SJSA1 (cell line): ENCODE results near the gene PDZD4. TPM values are rescaled to one million over a fixed set of nuclear protein-coding genes. Genes with fewer than 3 reads are reported as not detected.

Source experiments
- DNase-seq, 2 experiments: peaks; one replicate each; pipeline ENCODE4 v3.0.0-alpha.2; 2015 to 2020; ENCODE audit warnings: low spot score in 2 of 2, low read depth in 1 of 2
- H3K27ac ChIP-seq: fragments of 250-450 bp; sonication (Bioruptor Pico); 2 replicates; pipeline ENCODE4 v1.5.1; 2020; ENCODE audit warnings: mild to moderate bottlenecking, moderate library complexity
- H3K27me3 ChIP-seq: fragments of 250-450 bp; sonication (Bioruptor Pico); replicated peaks from 2 replicates; pipeline ENCODE4 v1.5.1; 2020; ENCODE audit warnings: mild to moderate bottlenecking, moderate library complexity
- H3K36me3 ChIP-seq: fragments of 250-450 bp; sonication (Bioruptor Pico); 2 replicates; pipeline ENCODE4 v1.5.1; 2020; ENCODE audit warnings: mild to moderate bottlenecking
- H3K4me1 ChIP-seq: fragments of 250-450 bp; sonication (Bioruptor Pico); replicated peaks from 2 replicates; pipeline ENCODE4 v1.6.1; 2021; ENCODE audit warnings: mild to moderate bottlenecking
- H3K4me3 ChIP-seq: fragments of 250-450 bp; sonication (Bioruptor Pico); 2 replicates; pipeline ENCODE4 v1.5.1; 2020; ENCODE audit warnings: mild to moderate bottlenecking
- H3K9me3 ChIP-seq: fragments of 250-450 bp; sonication (Bioruptor Pico); replicated peaks from 2 replicates; pipeline ENCODE4 v1.5.1; 2020; ENCODE audit warnings: mild to moderate bottlenecking
- total RNA-seq: library from RNA; depleted of rRNA; stranded (reverse); fragments of >200 nt; shearing (Covaris generic); gene quantifications from 2 replicates; pipeline ENCODE4 v1.2.3, GENCODE V29; 2014

The PDZD4 gene
- total RNA-seq, 1 experiment from 2014 or later: 0.79 TPM

DNA sequence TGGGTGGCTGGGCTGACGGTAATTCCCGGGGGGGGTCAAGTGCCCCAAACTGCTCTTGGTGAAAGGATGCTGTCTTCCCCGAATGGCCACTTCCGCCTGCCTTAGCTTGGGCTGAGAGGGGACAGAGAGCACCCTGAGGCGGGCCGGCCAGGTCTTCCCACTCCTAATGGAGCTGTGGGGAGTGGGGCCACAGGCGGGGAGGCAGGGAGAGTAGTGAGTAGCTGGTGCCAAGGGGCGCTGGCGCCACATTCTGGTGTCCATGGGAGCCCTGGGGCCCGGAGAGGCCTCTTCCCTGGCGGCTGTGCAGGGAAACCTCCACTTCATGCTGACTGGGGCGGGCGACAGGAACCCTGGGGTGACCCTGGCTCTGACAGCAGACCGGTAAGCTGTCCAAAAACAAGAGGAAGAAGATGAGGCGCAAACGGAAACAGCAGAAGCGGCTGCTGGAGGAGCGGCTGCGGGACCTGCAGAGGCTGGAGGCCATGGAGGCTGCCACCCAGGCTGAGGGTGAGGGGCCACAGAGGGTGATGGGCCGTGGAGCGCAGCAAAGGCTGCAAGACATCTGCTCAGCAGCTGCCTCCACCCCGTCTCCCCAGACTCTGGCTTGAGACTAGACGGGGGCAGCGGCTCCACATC is 46.8 kb downstream of the PDZD4 start:
- DNase-seq: no peak
- no peaks in the 10 kb centered on the region for H3K27me3 ChIP-seq
- H3K27ac ChIP-seq: no peak overlapping the region

DNA sequence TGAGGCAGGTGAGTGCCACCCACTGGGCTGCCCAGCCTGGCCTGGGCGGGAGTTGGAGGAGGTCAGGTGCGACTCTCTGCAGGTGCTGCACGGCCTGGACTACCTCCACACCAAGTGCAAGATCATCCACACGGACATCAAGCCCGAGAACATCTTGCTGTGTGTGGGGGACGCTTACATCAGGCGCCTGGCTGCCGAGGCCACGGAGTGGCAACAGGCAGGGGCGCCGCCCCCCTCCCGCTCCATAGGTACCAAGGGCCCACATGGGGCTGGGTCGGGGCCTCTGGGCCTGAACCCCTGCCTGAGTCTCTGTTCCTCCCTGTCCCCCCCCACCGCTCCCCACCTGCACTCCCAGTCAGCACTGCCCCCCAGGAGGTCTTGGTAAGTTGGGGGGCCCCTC is 47.5 kb downstream of the PDZD4 start:
- Histone ChIP-seq H3K9me3 (no peaks in the 10 kb centered on the region), H3K4me1 (no peaks in the 10 kb centered on the region), H3K36me3 (no peaks in the 10 kb centered on the region; the same call in 1 of the 2 replicates), H3K27ac (no peak overlapping the region), H3K27me3 (no peaks in the 10 kb centered on the region), H3K4me3 (no peak overlapping the region)
- no peak for DNase-seq

More for the DNA sequence above, 46.8 kb downstream of the PDZD4 start:
- no peaks in the 10 kb centered on the region; the same call in 1 of the 2 replicates for H3K36me3 ChIP-seq
- H3K4me3 ChIP-seq: no peak overlapping the region
- no peaks in the 10 kb centered on the region for H3K4me1 ChIP-seq
- H3K9me3 ChIP-seq: no peaks in the 10 kb centered on the region

DNA sequence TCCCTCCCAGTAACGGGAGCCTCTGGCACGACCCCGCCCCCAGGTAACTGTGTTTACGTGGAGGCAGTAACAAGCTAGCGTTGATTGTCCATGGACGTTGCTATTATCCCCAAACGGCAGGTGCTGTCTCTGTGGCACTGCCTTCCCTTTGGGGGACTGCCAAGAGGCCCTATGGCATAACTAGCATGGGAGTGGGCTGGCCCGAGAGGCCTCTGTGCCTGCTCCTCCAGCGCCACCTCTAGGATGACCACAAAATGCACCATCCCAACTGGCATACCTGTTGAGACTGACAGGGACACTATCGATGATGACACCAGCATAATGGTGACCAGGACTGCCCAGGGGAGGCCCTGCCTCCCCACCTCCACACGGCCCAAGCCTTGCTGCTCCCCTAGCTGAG is 48.0 kb downstream of the PDZD4 start:
- Histone ChIP-seq H3K27me3 (no peaks in the 10 kb centered on the region), H3K36me3 (no peaks in the 10 kb centered on the region; the same call in 1 of the 2 replicates), H3K4me1 (no peaks in the 10 kb centered on the region), H3K27ac (no peak overlapping the region), H3K9me3 (no peaks in the 10 kb centered on the region), H3K4me3 (no peak overlapping the region)
- DNase-seq: no peak

DNA sequence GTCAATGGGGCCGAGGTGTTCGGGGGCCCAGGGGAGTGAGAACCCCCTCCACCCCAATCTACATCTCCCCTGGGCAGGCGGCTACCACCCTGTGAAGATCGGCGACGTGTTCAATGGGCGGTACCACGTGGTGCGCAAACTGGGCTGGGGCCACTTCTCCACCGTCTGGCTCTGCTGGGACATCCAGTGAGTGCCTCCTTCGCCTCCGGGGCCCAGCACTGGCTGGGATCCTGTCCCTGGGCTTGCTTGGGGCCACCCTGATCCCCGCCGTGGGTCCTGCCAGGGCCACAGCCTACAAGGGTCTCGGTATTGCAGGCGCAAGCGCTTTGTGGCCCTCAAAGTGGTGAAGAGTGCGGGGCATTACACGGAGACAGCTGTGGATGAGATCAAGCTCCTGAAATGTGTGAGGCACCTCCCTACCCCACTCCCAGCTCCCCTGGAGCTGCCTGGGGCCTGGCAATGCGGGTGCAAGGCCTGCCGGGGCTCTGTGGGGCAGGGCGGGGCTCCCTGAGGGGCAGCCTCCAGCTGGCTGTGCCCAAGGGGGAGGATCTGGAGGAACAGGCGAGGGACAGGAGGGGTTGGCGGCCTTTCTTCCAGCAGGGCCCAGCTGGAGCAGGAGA is 48.8 kb downstream of the PDZD4 start:
- no peaks in the 10 kb centered on the region; the same call in 1 of the 2 replicates for H3K36me3 ChIP-seq
- no peak overlapping the region for H3K4me3 ChIP-seq
- no peak for DNase-seq
- no peaks in the 10 kb centered on the region for H3K27me3 ChIP-seq
- no peak overlapping the region for H3K27ac ChIP-seq
- H3K4me1 ChIP-seq: no peaks in the 10 kb centered on the region
- H3K9me3 ChIP-seq: no peaks in the 10 kb centered on the region

DNA sequence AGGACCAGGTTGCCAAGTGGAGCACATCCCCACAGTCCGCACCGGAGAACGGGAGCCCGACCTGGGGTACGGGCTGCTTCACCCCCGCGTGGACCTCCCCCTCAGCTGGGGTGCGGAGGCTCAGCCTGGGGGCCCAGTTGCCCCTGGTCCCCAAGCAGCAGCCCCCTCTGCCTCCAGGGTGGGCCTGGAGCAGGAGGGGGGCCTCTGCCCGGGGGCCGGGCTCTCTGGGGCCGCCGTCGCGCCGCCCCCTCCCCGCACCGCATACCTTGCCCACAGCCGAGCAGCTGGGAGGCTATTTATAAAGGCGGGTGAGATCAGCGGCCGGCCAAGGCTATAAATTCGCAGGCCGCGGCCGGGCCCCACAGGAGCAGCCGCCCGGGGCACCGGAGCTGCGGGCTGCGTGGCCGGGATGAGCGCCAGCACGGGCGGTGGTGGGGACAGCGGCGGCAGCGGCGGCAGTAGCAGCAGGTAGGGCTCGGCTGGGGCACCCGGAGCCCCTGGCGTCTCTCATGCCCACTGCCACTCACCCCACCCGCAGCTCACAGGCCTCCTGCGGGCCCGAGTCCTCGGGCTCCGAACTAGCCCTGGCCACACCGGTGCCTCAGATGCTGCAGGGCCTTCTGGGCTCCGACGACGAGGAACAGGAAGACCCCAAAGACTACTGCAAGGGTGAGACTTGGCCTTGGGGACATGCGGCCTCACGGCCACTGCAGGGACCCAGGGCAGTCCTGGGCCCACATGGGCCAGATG is 49.5 kb downstream of the PDZD4 start, which contains the start of gene SRPK3:
Gene SRPK3 (plus strand): TSS at position 364 of the 750 bp plus-strand sequence. CDS start 46 bp downstream, at position 410.
- DNase-seq: no peak
- H3K27ac ChIP-seq: no peak within 1 kb of the TSS
- H3K4me3 ChIP-seq: no peak within 1 kb of the TSS
- H3K27me3 ChIP-seq: no peaks in the 10 kb centered on the region
- H3K9me3 ChIP-seq: no peaks in the 10 kb centered on the region
- no peaks in the 10 kb centered on the region for H3K4me1 ChIP-seq
- H3K36me3 ChIP-seq: no peaks in the 10 kb centered on the region; the same call in 1 of the 2 replicates

DNA sequence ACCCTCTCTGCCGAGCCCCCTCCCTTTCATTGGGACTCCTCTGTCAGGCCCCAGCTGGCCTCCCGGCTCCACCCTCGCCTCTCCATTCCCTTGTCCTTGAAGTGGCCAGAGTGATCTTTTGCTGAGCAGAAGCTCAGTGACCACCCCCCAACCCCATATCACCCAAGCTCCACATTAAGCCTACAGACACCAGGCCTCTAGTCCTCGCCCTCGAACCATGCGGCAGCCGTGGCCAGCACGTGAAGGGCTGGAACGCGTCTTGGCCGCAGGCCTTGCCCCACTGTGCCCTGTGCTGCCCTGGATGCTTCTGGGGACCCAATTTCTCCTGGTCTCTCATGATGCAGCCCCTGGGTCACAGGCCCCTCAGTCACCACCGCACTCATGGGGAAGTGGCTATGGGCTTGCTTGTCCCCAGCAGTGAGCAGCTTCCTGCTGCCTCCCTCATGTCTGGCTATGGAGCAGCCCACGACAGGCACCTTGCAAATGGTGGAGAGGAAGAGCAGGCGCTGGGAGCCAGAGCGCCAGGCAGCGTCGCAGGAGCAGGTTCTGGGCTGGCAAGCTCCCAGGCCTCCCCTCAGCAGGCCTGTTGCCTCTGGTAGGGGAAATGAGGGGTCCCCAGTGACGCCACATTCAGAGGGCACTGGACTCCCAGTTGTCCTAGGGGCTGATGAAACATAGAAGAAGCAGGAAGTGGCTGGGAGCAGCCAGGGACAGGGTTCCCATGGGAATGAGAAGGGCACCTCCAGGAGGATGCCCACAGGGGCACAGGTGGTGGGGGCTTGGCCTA is 50.3 kb downstream of the PDZD4 start:
- no peak for DNase-seq
- H3K27ac ChIP-seq: no peak overlapping the region
- no peak overlapping the region for H3K4me3 ChIP-seq
- H3K4me1 ChIP-seq: no peaks in the 10 kb centered on the region
- H3K36me3 ChIP-seq: no peaks in the 10 kb centered on the region
- no peaks in the 10 kb centered on the region for H3K9me3 ChIP-seq
- H3K27me3 ChIP-seq: no peaks in the 10 kb centered on the region

DNA sequence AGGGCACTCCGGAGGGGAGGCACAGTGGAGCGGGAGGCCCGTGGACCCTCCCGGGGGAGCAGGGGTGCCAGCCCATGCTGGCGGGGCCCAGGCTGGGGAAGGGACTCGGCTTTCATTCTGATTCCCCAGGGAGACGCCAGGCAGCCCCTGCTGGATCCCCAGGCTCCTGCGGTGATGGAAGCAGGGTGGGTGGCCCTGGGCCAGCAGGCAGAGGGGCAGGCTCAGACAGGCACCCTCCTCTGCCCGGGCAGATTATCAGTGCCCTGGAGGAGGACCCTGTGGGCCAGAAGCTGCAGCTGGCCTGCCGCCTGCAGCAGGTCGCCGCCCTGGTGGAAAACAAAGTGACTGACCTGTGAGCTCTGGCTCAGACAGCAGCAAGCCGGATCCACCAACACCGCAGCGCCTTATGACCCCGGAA is 51.7 kb downstream of the PDZD4 start:
- Histone ChIP-seq H3K4me1 (no peaks in the 10 kb centered on the region), H3K27ac (no peak overlapping the region), H3K27me3 (no peaks in the 10 kb centered on the region), H3K9me3 (no peaks in the 10 kb centered on the region), H3K36me3 (no peaks in the 10 kb centered on the region), H3K4me3 (no peak overlapping the region)
- no peak for DNase-seq

DNA sequence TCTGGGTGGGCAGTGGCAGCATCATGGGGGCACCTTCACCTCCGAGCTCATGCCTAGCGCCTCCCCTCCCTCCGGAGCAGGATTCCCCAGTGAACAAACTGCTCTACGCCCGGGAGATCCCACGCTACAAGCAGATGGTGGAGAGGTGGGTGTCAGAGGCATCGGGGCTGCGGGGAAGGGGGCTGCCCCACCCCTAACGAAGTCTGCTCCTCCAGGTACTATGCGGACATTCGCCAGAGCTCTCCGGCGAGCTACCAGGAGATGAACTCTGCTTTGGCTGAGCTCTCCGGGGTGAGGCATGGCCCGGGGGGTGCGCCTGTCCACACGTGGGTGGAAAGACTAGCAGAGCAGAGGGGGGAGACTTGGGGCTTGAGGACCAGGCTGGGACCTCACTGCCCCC is 52.2 kb downstream of the PDZD4 start:
- H3K36me3 ChIP-seq: no peaks in the 10 kb centered on the region
- H3K4me3 ChIP-seq: no peak overlapping the region
- no peak overlapping the region for H3K27ac ChIP-seq
- H3K4me1 ChIP-seq: no peaks in the 10 kb centered on the region
- no peaks in the 10 kb centered on the region for H3K27me3 ChIP-seq
- H3K9me3 ChIP-seq: no peaks in the 10 kb centered on the region
- no peak for DNase-seq

DNA sequence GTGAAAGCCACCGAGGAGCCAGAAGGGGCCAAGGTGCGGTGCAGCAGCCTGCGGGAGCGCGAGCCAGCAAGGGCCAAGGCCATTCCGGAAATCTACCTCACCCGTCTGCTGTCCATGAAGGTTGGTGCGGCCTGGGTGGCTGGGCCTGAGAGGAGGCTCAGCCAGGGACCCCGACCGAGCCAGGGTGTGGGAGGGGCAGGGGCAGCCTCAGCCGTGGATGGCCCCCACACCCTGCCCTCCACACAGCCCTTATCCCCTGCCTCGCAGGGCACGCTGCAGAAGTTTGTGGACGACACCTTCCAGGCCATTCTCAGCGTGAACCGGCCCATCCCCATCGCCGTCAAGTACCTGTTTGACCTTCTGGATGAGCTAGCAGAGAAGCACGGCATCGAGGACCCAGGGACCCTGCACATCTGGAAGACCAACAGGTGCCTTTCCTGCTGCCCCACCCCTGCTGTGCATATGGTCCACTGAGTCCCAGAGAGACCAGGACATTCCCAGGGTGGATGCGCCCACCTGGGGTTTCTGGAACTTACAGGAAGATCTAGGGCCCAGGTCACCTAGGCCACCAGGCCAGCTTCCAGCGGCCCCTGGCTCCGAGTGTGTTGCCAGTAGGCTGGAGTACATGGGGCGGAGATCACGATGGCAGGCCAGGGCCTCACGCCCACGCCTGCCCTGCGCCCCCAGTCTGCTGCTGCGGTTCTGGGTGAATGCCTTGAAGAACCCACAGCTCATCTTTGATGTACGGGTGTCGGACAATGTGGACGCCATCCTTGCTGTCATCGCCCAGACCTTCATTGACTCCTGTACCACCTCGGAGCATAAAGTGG is 52.9 kb downstream of the PDZD4 start:
- Histone ChIP-seq H3K27me3 (no peaks in the 10 kb centered on the region), H3K4me1 (no peaks in the 10 kb centered on the region), H3K4me3 (no peak overlapping the region), H3K9me3 (no peaks in the 10 kb centered on the region), H3K27ac (no peak overlapping the region), H3K36me3 (no peaks in the 10 kb centered on the region)
- DNase-seq: no peak

DNA sequence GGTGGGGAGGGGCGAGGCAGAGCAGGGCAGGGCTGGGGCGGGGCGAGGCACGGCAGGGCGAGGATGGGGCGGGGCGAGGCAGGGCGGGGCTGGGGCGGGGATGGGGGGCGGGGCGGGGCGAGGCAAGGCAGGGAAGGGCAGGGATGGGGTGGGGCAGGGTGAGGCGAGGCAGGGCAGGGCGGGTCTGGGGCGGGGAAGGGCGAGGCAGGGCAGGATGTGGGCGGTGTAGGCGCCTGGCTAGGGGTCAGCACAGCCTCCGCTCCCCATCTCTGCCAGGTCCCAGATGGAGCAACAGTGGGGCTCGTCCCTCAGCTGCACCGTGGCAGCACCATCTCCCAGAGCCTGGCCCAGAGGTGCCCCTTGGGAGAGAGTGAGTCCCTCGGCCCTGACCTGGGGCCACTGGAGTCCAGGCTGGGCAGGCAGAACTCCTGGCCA is 53.7 kb downstream of the PDZD4 start:
- no peak overlapping the region for H3K4me3 ChIP-seq
- H3K36me3 ChIP-seq: no peaks in the 10 kb centered on the region
- H3K27me3 ChIP-seq: no peaks in the 10 kb centered on the region
- no peaks in the 10 kb centered on the region for H3K4me1 ChIP-seq
- H3K27ac ChIP-seq: no peak overlapping the region
- no peaks in the 10 kb centered on the region for H3K9me3 ChIP-seq
- DNase-seq: no peak

DNA sequence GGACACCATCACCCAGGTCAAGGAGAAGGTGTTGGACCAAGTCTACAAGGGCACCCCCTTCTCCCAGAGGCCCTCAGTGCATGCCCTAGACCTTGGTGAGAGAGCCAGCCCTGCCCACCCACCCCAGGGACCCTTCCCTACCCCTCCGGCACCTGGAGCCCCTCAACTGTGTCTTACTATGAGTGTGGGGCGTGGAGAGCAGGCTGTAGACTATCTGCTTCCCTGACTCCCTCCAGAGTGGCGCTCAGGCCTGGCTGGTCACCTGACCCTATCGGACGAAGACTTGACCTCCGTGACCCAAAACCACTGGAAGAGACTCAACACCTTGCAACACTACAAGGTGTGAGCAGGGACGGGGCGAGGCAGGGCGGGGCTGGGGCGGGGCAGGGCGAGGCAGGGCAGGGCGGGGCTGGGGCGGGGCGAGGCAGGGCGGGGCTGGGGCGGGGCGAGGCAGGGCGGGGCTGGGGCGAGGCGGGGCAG is 54.2 kb downstream of the PDZD4 start:
- no peaks in the 10 kb centered on the region for H3K4me1 ChIP-seq
- DNase-seq: no peak
- H3K9me3 ChIP-seq: no peaks in the 10 kb centered on the region
- H3K36me3 ChIP-seq: no peaks in the 10 kb centered on the region
- H3K4me3 ChIP-seq: no peak overlapping the region
- no peak overlapping the region for H3K27ac ChIP-seq
- no peaks in the 10 kb centered on the region for H3K27me3 ChIP-seq

DNA sequence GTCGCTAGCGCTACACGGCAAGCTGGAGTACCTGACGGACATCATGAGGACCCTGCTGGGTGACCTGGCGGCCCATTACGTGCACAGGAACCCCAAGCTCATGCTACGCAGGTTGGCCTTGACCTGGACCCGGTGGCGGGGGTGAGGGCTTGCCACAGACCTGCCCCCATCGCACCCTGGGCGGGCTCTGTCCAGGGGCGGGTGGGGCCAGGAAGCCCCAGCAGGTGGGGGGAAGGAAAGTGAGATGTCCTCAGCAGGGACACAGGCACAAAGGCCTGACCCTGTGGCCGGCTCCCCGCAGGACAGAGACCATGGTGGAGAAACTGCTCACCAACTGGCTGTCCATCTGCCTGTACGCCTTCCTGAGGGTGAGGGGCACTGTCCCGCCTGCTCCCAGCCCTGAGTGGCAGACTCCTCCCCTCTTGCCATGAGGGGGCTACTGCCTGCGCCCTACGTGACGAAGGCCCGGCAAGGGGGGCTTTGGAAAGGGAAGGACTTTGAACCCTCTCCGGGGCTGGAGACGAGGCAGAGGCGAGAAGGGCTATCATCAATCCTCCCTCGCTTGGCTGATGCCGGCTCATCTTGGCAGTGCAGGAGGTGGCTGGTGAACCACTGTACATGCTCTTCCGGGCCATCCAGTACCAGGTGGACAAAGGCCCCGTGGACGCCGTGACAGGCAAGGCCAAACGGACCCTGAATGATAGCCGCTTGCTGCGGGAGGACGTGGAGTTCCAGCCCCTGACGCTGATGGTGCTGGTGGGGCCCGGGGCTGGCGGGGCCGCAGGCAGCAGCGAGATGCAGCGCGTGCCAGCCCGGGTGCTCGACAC is 54.8 kb downstream of the PDZD4 start:
- no peak overlapping the region for H3K4me3 ChIP-seq
- no peaks in the 10 kb centered on the region for H3K36me3 ChIP-seq
- H3K9me3 ChIP-seq: no peaks in the 10 kb centered on the region
- no peak for DNase-seq
- H3K4me1 ChIP-seq: no peaks in the 10 kb centered on the region
- H3K27me3 ChIP-seq: no peaks in the 10 kb centered on the region
- H3K27ac ChIP-seq: no peak overlapping the region
